ENCODE results near the gene MRPL49. TPM values are rescaled to one million over a fixed set of nuclear protein-coding genes. Genes with fewer than 3 reads are reported as not detected.

The MRPL49 gene
- total and polyA plus RNA-seq, 2 donors (not counting 3 experiments of a cell fraction or from before 2014, with no cell fraction given), result 49.7 to 90.4 TPM

DNA sequence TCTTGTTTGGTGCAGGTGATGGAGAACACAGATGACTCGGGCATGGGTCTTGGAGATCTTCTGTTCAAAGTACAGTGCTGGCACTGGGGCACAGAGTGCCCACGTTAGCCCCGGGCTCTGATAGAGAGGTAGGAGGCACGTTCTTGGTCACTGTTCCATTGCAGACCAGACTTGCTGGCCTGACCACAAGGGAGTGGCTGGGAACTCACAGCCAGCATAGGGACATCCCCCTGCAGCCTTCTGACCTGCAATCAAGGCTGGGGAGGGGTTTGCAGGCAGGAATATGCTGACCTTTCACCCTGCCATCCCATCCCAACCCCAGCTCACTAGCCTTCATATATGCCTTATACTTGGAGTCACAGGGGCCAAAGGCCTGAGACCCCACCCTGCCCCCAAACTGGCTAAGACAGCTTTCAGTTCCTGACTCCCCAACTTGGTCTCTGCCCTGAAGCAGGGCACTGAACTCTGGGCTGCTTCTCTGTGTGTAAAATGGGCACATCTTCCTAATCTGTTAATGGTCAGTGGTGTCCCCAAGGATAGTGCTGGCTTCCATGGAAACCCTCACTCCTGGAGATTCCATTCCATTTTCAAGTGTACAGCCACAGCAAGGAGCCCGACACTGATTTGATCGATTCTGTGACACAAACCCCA is 4.6 kb downstream of the MRPL49 start:
- H3K36me3 ChIP-seq (ENCODE audit: control insufficient read depth in 2 of 2, extremely low read depth in 1 of 2, insufficient read depth in 2 of 2, low read length in 2 of 2), result peaks cover 11 to 50% of the 10 kb centered on the region in 2 experiments
- intact Hi-C loops (cut with micrococcal nuclease), result no loop called here

DNA sequence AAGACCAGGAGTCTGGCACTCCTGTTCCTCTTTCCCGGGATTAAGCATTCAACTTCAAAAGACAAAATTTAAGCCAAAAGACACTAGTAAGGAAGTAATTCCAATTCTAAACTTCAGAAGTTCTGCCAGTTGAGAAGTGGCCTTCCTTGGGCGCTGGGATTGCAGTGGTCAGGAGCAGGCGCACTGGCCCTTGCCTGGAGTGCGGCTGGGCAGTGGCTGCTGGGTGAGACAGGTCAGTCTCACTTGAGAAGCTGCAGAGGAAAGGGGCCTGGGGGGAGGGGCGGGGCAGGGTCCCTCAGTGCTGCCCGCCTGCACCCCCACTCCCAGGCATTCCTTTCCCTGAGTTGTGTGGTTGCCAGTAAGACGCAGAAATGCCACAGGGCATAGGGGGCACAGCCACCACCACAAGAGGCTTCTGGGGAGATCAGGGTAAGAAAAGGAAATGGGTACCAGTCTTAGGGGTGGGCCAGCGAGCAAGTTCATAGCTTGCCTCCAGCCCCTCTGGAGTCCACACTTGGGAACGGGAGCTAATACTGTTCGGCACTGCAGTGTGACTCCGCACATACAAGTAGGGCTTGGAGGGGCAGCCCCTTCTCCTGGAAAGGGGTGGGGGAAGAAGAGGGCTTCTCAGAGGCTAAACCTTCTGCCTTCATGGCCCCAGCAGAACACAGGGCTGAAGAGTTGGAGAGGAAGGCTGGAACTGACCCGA is 5.5 kb downstream of the MRPL49 start:
- Histone ChIP-seq H3K36me3 (ENCODE audit: control insufficient read depth in 2 of 2, extremely low read depth in 1 of 2, insufficient read depth in 2 of 2, low read length in 2 of 2) (peaks cover 11 to 56% of the 10 kb centered on the region in 2 experiments), H3K79me2 (ENCODE audit: control insufficient read depth, insufficient read depth, low read length) (peaks cover 12% of the 10 kb centered on the region)

More for the DNA sequence above, 4.6 kb downstream of the MRPL49 start:
- Histone ChIP-seq H2AFZ (ENCODE audit: low read depth, low read length) (no peak overlapping the region), H3K4me2 (ENCODE audit: insufficient read depth, low read length) (no peak overlapping the region), H3K4me1 (ENCODE audit: control insufficient read depth, extremely low read depth, insufficient read depth, low read length) (peaks cover 4% of the 10 kb centered on the region), H3K79me2 (ENCODE audit: control insufficient read depth, insufficient read depth, low read length) (peaks cover 16% of the 10 kb centered on the region), H3K9ac (replicated peaks; ENCODE audit: extremely low read depth, insufficient read depth, low read length) (no peak overlapping the region), H3K9me3 (replicated peaks; ENCODE audit: control insufficient read depth, insufficient read depth, low read length) (no peaks in the 10 kb centered on the region), H4K20me1 (replicated peaks; ENCODE audit: control insufficient read depth, extremely low read depth, insufficient read depth, low read length) (no peaks in the 10 kb centered on the region), H3K27ac (ENCODE audit: insufficient read depth, low read depth, low read length) (no peak overlapping the region), H3K9me1 (replicated peaks; ENCODE audit: control insufficient read depth, extremely low read depth, insufficient read depth, low read length) (no peaks in the 10 kb centered on the region), H3K4me3 (replicated peaks in 1 of 3; ENCODE audit: insufficient read depth in 1 of 3, low read depth in 1 of 3, low read length in 3 of 3) (no peak overlapping the region), H3K27me3 (ENCODE audit: control insufficient read depth in 2 of 2, insufficient read depth in 2 of 2, low read length in 2 of 2) (no peaks in the 10 kb centered on the region)
- DNase-seq (ENCODE audit: low read depth, low spot score) (no peak), FAIRE-seq (no peak)
- CTCF ChIA-PET, result no interaction called here
- BruUV-seq (replicated peaks), result no TSS peak
- POLR2A ChIA-PET, result interaction anchor here (1.4 kb wide), 1 partner anchor 8 kb away, joined by 3 read pairs; no protein-coding TSS in a partner anchor
- no peak for TF ChIP-seq EZH2 (IDR thresholded peaks at IDR 0.05; ENCODE audit: borderline replicate concordance, low read depth, low read length, severe bottlenecking)
- TF ChIP-seq POLR2AphosphoS5 (IDR thresholded peaks at IDR 0.05; ENCODE audit: insufficient read depth, low read depth, low read length), result peak; percentile 43
- TF ChIP-seq JUN (IDR thresholded peaks at IDR 0.05; ENCODE audit: borderline replicate concordance, insufficient read depth, insufficient read length, low read depth), result no peak
- TF ChIP-seq FOS (IDR thresholded peaks at IDR 0.05; ENCODE audit: borderline replicate concordance, insufficient read depth, low read length), result no peak
- dilution Hi-C loops (cut with MboI; ENCODE audit: extremely low pct_ligation_motif_present, low sequenced_read_pairs), result no loop called here

More for the DNA sequence above, 5.5 kb downstream of the MRPL49 start:
- peaks cover 4% of the 10 kb centered on the region for H3K4me1 ChIP-seq (ENCODE audit: control insufficient read depth, extremely low read depth, insufficient read depth, low read length)
- no peak overlapping the region for H3K4me2 ChIP-seq (ENCODE audit: insufficient read depth, low read length)
- H3K4me3 ChIP-seq (replicated peaks in 1 of 3; ENCODE audit: insufficient read depth in 1 of 3, low read depth in 1 of 3, low read length in 3 of 3), result no peak overlapping the region
- H3K27me3 ChIP-seq (ENCODE audit: control insufficient read depth in 2 of 2, insufficient read depth in 2 of 2, low read length in 2 of 2), result no peaks in the 10 kb centered on the region
- ChIA-PET POLR2A (interaction anchor here (1.5 kb wide), 1 partner anchor 10 kb away, joined by 4 read pairs; the partner anchor contains the start of gene ZNHIT2), CTCF (interaction anchor here (1.2 kb wide), 2 partner anchors 10 to 17 kb away, joined by 3 read pairs; partner anchors contain the start of gene ZNHIT2)
- DNase-seq (ENCODE audit: low read depth, low spot score), result no peak
- H2AFZ ChIP-seq (ENCODE audit: low read depth, low read length), result no peak overlapping the region
- H3K9me1 ChIP-seq (replicated peaks; ENCODE audit: control insufficient read depth, extremely low read depth, insufficient read depth, low read length), result no peaks in the 10 kb centered on the region
- dilution Hi-C loops (cut with MboI; ENCODE audit: extremely low pct_ligation_motif_present, low sequenced_read_pairs), result no loop called here
- no TSS peak for BruUV-seq (replicated peaks)
- intact Hi-C loops (cut with micrococcal nuclease), result no loop called here
- no peak overlapping the region for H3K27ac ChIP-seq (ENCODE audit: insufficient read depth, low read depth, low read length)
- TF ChIP-seq, protein P1, sequence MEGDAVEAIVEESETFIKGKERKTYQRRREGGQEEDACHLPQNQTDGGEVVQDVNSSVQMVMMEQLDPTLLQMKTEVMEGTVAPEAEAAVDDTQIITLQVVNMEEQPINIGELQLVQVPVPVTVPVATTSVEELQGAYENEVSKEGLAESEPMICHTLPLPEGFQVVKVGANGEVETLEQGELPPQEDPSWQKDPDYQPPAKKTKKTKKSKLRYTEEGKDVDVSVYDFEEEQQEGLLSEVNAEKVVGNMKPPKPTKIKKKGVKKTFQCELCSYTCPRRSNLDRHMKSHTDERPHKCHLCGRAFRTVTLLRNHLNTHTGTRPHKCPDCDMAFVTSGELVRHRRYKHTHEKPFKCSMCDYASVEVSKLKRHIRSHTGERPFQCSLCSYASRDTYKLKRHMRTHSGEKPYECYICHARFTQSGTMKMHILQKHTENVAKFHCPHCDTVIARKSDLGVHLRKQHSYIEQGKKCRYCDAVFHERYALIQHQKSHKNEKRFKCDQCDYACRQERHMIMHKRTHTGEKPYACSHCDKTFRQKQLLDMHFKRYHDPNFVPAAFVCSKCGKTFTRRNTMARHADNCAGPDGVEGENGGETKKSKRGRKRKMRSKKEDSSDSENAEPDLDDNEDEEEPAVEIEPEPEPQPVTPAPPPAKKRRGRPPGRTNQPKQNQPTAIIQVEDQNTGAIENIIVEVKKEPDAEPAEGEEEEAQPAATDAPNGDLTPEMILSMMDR (IDR thresholded peaks at IDR 0.05; ENCODE audit: extremely low read depth in 1 of 2, insufficient read depth in 1 of 2, low read depth in 1 of 2, low read length in 2 of 2), result no peak
- TF ChIP-seq GATA2 (IDR thresholded peaks at IDR 0.05; ENCODE audit: insufficient read depth, insufficient read length, low read depth, low read length) (no peak), POLR2A (IDR thresholded peaks at IDR 0.05; ENCODE audit: low read depth, low read length) (no peak), EZH2 (IDR thresholded peaks at IDR 0.05; ENCODE audit: borderline replicate concordance, low read depth, low read length, severe bottlenecking) (no peak), FOS (IDR thresholded peaks at IDR 0.05; ENCODE audit: borderline replicate concordance, insufficient read depth, low read length) (no peak), POLR2AphosphoS5 (IDR thresholded peaks at IDR 0.05; ENCODE audit: insufficient read depth, low read depth, low read length) (no peak), MYC (IDR thresholded peaks at IDR 0.05; ENCODE audit: low read depth, low read length) (no peak), JUN (IDR thresholded peaks at IDR 0.05; ENCODE audit: borderline replicate concordance, insufficient read depth, insufficient read length, low read depth) (no peak)
- TF ChIP-seq, protein P2, sequence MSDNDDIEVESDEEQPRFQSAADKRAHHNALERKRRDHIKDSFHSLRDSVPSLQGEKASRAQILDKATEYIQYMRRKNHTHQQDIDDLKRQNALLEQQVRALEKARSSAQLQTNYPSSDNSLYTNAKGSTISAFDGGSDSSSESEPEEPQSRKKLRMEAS (IDR thresholded peaks at IDR 0.05; ENCODE audit: insufficient read depth, insufficient read length), result no peak
- FAIRE-seq, result no peak
- H4K20me1 ChIP-seq (replicated peaks; ENCODE audit: control insufficient read depth, extremely low read depth, insufficient read depth, low read length), result no peaks in the 10 kb centered on the region
- no peaks in the 10 kb centered on the region for H3K9me3 ChIP-seq (replicated peaks; ENCODE audit: control insufficient read depth, insufficient read depth, low read length)
- no peak overlapping the region for H3K9ac ChIP-seq (replicated peaks; ENCODE audit: extremely low read depth, insufficient read depth, low read length)
